GM12878 (cell line): ENCODE measurements around the gene STK35. TPM values are rescaled to one million over a fixed set of nuclear protein-coding genes. Genes with fewer than 3 reads are reported as not detected.

Source experiments
- CBFB ChIP-seq: IDR thresholded peaks from 2 replicates; pipeline ENCODE4 v1.6.1; 2016; ENCODE audit warnings: antibody characterized with exemption, low read depth
- CBX3 ChIP-seq: fragments of 200-600 bp; sonication (generic); IDR thresholded peaks from 2 replicates; pipeline ENCODE4 v1.6.1; 2016; ENCODE audit warnings: low read depth, borderline replicate concordance
- CBX5 ChIP-seq: sonication (generic); IDR thresholded peaks from 2 replicates; pipeline ENCODE4 v1.6.1; 2016; ENCODE audit warnings: low read depth, moderate library complexity, mild to moderate bottlenecking, inconsistent platforms
- ESRRA ChIP-seq: IDR thresholded peaks from 2 replicates; pipeline ENCODE4 v1.6.1; 2012; ENCODE audit warnings: mild to moderate bottlenecking, low read length, improper control_type of control experiment
- FOXM1 ChIP-seq: IDR thresholded peaks from 2 replicates; pipeline ENCODE4 v1.6.1; 2012; ENCODE audit warnings: low read depth, mild to moderate bottlenecking, inconsistent platforms, low read length, moderate library complexity
- SIX5 ChIP-seq: IDR thresholded peaks from 2 replicates; pipeline ENCODE4 v1.6.1; 2011; ENCODE audit warnings: mild to moderate bottlenecking, low read depth, low read length, moderate library complexity; ENCODE audit not compliant: severe bottlenecking
- SRF ChIP-seq, 2 experiments: IDR thresholded peaks; 2 replicates each; pipeline ENCODE4 v1.6.1; 2011; ENCODE audit warnings: low read depth in 2 of 2, low read length in 2 of 2, mild to moderate bottlenecking in 1 of 2, moderate library complexity in 1 of 2
- YBX1 ChIP-seq: fragments of 450-650 bp; IDR thresholded peaks from 2 replicates; pipeline ENCODE4 v1.6.1; 2016; ENCODE audit warnings: antibody characterized with exemption
- polyA plus RNA-seq, 11 experiments: library from polyadenylated mRNA; depleted of rRNA in 4 of 11; unstranded in 6 of 11; stranded (reverse) in 5 of 11; fragments of >200 nt; fragmentation: Nextera tagmentation in 4 of 11; fragmentation: Illumina TruSeq in 1 of 11; extraction: Ambion mirVana in 4 of 11; extraction: Trizol in 1 of 11; gene quantifications; 1 replicate in 1 of 11; 2 replicates in 10 of 11; pipeline versions ENCODE4 v1.2.1 to v1.2.3, GENCODE V29; 2011 to 2016; ENCODE audit warnings: inconsistent platforms in 2 of 11, missing spikeins in 2 of 11, low read depth in 1 of 11
- total RNA-seq, 4 experiments: library from RNA; depleted of rRNA in 3 of 4; stranded (reverse); fragments of >200 nt in 3 of 4; fragmentation: Illumina TruSeq in 1 of 4; extraction: Trizol in 1 of 4; gene quantifications; 2 replicates each; pipeline versions ENCODE4 v1.2.1 to v1.2.3, GENCODE V29; 2013 to 2021
- TF ChIP-seq, protein P1 (sequence below): fragments of 450-650 bp; conservative IDR thresholded peaks from 2 replicates; pipeline ENCODE4 v1.6.1; 2017; ENCODE audit warnings: mild to moderate bottlenecking, moderate library complexity
- TF ChIP-seq, protein P2 (sequence below), 3 experiments: IDR thresholded peaks in 2 of 3; conservative IDR thresholded peaks in 1 of 3; 2 replicates each; pipeline ENCODE4 v1.5.1; 2011; ENCODE audit warnings: low read depth in 3 of 3, low read length in 3 of 3, mild to moderate bottlenecking in 3 of 3, control low read depth in 2 of 3, moderate library complexity in 2 of 3, inconsistent platforms in 1 of 3, mixed read lengths in 1 of 3; ENCODE audit not compliant: control insufficient read depth in 2 of 3, insufficient read depth in 1 of 3; ENCODE audit errors: extremely low read depth in 1 of 3
- TF ChIP-seq, protein P3 (sequence below): fragments of 450-650 bp; IDR thresholded peaks from 2 replicates; pipeline ENCODE4 v1.6.1; 2017; ENCODE audit warnings: mild to moderate bottlenecking, moderate library complexity
- TF ChIP-seq, protein P4 (sequence below): fragments of 450-650 bp; IDR thresholded peaks from 2 replicates; pipeline ENCODE4 v1.6.1; 2017; ENCODE audit warnings: antibody characterized with exemption, mild to moderate bottlenecking, moderate library complexity
- TF ChIP-seq, protein P5 (sequence below): IDR thresholded peaks from 2 replicates; pipeline ENCODE4 v1.6.1; 2011; ENCODE audit warnings: mild to moderate bottlenecking, low read depth, low read length, moderate library complexity; ENCODE audit not compliant: insufficient replicate concordance
- TF ChIP-seq, protein P6 (sequence below): fragments of 450-650 bp; IDR thresholded peaks from 2 replicates; pipeline ENCODE4 v1.6.1; 2017; ENCODE audit warnings: mild to moderate bottlenecking, low read depth, inconsistent platforms; ENCODE audit not compliant: poor library complexity, severe bottlenecking

Gene STK35
- total and polyA plus RNA-seq, 10 of the 15 experiments (the other 5 are each of a cell fraction or from before 2014, with no cell fraction given) = 2.9 to 19.4 (median 9.6) TPM

DNA sequence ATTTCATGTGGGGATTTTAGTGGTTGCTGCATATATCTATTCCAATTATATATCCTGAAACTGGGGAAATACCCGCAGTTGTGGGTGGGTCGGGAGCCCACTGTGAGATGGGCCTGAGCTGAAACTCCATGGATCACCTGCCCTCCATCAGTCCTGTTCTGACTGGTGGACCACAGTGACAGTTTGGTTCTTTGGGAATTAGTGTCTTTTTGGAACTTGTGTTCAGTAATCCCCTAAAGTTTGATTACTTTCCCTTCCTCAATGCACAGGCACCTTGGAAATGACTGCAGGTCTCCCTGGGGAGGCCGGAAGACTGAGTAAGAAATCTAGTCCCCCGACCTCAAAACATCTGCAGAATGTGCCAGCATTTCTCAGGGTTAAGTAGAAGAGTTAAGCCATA, 11.3 kb downstream of the STK35 start (continued):
- TF ChIP-seq, protein P1, sequence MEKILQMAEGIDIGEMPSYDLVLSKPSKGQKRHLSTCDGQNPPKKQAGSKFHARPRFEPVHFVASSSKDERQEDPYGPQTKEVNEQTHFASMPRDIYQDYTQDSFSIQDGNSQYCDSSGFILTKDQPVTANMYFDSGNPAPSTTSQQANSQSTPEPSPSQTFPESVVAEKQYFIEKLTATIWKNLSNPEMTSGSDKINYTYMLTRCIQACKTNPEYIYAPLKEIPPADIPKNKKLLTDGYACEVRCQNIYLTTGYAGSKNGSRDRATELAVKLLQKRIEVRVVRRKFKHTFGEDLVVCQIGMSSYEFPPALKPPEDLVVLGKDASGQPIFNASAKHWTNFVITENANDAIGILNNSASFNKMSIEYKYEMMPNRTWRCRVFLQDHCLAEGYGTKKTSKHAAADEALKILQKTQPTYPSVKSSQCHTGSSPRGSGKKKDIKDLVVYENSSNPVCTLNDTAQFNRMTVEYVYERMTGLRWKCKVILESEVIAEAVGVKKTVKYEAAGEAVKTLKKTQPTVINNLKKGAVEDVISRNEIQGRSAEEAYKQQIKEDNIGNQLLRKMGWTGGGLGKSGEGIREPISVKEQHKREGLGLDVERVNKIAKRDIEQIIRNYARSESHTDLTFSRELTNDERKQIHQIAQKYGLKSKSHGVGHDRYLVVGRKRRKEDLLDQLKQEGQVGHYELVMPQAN = no peak
- TF ChIP-seq ESRRA (no peak), CBX3 (no peak), YBX1 (no peak), SRF (IDR thresholded peaks at IDR 0.05; ENCODE audit: low read depth in 2 of 2, low read length in 2 of 2) (no peak), FOXM1 (peak; percentile 56; the same call in 1 of the 2 replicates), SIX5 (no peak), CBX5 (no peak), CBFB (no peak)
- TF ChIP-seq, protein P2, sequence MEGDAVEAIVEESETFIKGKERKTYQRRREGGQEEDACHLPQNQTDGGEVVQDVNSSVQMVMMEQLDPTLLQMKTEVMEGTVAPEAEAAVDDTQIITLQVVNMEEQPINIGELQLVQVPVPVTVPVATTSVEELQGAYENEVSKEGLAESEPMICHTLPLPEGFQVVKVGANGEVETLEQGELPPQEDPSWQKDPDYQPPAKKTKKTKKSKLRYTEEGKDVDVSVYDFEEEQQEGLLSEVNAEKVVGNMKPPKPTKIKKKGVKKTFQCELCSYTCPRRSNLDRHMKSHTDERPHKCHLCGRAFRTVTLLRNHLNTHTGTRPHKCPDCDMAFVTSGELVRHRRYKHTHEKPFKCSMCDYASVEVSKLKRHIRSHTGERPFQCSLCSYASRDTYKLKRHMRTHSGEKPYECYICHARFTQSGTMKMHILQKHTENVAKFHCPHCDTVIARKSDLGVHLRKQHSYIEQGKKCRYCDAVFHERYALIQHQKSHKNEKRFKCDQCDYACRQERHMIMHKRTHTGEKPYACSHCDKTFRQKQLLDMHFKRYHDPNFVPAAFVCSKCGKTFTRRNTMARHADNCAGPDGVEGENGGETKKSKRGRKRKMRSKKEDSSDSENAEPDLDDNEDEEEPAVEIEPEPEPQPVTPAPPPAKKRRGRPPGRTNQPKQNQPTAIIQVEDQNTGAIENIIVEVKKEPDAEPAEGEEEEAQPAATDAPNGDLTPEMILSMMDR (IDR thresholded peaks at IDR 0.05 in 2 of 3, conservative IDR thresholded peaks at IDR 0.05 in 1 of 3; ENCODE audit: control insufficient read depth in 2 of 3, extremely low read depth in 1 of 3, insufficient read depth in 1 of 3, low read depth in 3 of 3, low read length in 3 of 3) = no peak
- TF ChIP-seq, protein P3, sequence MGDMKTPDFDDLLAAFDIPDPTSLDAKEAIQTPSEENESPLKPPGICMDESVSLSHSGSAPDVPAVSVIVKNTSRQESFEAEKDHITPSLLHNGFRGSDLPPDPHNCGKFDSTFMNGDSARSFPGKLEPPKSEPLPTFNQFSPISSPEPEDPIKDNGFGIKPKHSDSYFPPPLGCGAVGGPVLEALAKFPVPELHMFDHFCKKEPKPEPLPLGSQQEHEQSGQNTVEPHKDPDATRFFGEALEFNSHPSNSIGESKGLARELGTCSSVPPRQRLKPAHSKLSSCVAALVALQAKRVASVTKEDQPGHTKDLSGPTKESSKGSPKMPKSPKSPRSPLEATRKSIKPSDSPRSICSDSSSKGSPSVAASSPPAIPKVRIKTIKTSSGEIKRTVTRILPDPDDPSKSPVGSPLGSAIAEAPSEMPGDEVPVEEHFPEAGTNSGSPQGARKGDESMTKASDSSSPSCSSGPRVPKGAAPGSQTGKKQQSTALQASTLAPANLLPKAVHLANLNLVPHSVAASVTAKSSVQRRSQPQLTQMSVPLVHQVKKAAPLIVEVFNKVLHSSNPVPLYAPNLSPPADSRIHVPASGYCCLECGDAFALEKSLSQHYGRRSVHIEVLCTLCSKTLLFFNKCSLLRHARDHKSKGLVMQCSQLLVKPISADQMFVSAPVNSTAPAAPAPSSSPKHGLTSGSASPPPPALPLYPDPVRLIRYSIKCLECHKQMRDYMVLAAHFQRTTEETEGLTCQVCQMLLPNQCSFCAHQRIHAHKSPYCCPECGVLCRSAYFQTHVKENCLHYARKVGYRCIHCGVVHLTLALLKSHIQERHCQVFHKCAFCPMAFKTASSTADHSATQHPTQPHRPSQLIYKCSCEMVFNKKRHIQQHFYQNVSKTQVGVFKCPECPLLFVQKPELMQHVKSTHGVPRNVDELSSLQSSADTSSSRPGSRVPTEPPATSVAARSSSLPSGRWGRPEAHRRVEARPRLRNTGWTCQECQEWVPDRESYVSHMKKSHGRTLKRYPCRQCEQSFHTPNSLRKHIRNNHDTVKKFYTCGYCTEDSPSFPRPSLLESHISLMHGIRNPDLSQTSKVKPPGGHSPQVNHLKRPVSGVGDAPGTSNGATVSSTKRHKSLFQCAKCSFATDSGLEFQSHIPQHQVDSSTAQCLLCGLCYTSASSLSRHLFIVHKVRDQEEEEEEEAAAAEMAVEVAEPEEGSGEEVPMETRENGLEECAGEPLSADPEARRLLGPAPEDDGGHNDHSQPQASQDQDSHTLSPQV = no peak
- TF ChIP-seq, protein P4, sequence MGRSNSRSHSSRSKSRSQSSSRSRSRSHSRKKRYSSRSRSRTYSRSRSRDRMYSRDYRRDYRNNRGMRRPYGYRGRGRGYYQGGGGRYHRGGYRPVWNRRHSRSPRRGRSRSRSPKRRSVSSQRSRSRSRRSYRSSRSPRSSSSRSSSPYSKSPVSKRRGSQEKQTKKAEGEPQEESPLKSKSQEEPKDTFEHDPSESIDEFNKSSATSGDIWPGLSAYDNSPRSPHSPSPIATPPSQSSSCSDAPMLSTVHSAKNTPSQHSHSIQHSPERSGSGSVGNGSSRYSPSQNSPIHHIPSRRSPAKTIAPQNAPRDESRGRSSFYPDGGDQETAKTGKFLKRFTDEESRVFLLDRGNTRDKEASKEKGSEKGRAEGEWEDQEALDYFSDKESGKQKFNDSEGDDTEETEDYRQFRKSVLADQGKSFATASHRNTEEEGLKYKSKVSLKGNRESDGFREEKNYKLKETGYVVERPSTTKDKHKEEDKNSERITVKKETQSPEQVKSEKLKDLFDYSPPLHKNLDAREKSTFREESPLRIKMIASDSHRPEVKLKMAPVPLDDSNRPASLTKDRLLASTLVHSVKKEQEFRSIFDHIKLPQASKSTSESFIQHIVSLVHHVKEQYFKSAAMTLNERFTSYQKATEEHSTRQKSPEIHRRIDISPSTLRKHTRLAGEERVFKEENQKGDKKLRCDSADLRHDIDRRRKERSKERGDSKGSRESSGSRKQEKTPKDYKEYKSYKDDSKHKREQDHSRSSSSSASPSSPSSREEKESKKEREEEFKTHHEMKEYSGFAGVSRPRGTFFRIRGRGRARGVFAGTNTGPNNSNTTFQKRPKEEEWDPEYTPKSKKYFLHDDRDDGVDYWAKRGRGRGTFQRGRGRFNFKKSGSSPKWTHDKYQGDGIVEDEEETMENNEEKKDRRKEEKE = no peak
- TF ChIP-seq, protein P5, sequence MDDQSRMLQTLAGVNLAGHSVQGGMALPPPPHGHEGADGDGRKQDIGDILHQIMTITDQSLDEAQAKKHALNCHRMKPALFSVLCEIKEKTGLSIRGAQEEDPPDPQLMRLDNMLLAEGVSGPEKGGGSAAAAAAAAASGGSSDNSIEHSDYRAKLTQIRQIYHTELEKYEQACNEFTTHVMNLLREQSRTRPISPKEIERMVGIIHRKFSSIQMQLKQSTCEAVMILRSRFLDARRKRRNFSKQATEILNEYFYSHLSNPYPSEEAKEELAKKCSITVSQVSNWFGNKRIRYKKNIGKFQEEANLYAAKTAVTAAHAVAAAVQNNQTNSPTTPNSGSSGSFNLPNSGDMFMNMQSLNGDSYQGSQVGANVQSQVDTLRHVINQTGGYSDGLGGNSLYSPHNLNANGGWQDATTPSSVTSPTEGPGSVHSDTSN = no peak
- TF ChIP-seq, protein P6, sequence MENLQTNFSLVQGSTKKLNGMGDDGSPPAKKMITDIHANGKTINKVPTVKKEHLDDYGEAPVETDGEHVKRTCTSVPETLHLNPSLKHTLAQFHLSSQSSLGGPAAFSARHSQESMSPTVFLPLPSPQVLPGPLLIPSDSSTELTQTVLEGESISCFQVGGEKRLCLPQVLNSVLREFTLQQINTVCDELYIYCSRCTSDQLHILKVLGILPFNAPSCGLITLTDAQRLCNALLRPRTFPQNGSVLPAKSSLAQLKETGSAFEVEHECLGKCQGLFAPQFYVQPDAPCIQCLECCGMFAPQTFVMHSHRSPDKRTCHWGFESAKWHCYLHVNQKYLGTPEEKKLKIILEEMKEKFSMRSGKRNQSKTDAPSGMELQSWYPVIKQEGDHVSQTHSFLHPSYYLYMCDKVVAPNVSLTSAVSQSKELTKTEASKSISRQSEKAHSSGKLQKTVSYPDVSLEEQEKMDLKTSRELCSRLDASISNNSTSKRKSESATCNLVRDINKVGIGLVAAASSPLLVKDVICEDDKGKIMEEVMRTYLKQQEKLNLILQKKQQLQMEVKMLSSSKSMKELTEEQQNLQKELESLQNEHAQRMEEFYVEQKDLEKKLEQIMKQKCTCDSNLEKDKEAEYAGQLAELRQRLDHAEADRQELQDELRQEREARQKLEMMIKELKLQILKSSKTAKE = peak; percentile 18
